Keratinocyte (primary cell): Measurements from ENCODE around the gene KRT1. TPM values are rescaled to one million over a fixed set of nuclear protein-coding genes. Genes with fewer than 3 reads are reported as not detected.

Source experiments
- DNase-seq: peaks from one replicate; pipeline ENCODE4 v3.0.0-alpha.2; 2011; ENCODE audit warnings: low read depth, missing footprints, low spot score
- FAIRE-seq: peaks from 2 replicates; lab custom pipeline; 2011; peaks lifted over from hg19 to GRCh38; lab: Jason Lieb, UNC
- H2AFZ ChIP-seq: 2 replicates; pipeline ENCODE4 v1.6.0; 2012; ENCODE audit warnings: low read length, control low read depth, inconsistent platforms; ENCODE audit not compliant: control insufficient read depth
- H3K27ac ChIP-seq: 2 replicates; pipeline ENCODE4 v1.5.1; 2011; ENCODE audit warnings: low read length; ENCODE audit not compliant: control insufficient read depth, insufficient read depth
- H3K27me3 ChIP-seq: 3 replicates; pipeline ENCODE4 v1.6.0; 2011; ENCODE audit warnings: low read length; ENCODE audit not compliant: control insufficient read depth, insufficient read depth; ENCODE audit errors: extremely low read depth
- H3K36me3 ChIP-seq, 2 experiments: 2 replicates in 1 of 2; 3 replicates in 1 of 2; pipeline ENCODE4 v1.5.1; 2011; ENCODE audit warnings: low read length in 2 of 2, mild to moderate bottlenecking in 1 of 2; ENCODE audit not compliant: control insufficient read depth in 2 of 2, insufficient read depth in 2 of 2; ENCODE audit errors: extremely low read depth in 1 of 2
- H3K4me1 ChIP-seq: 3 replicates; pipeline ENCODE4 v1.5.1; 2011; ENCODE audit warnings: low read length; ENCODE audit not compliant: control insufficient read depth, insufficient read depth; ENCODE audit errors: extremely low read depth
- H3K4me2 ChIP-seq: 3 replicates; pipeline ENCODE4 v1.6.0; 2011; ENCODE audit warnings: low read depth, low read length; ENCODE audit not compliant: control insufficient read depth, insufficient read depth; ENCODE audit errors: extremely low read depth
- H3K4me3 ChIP-seq, 3 experiments: fragments of 200-600 bp in 1 of 3; sonication (generic) in 1 of 3; 2 replicates in 2 of 3; 3 replicates in 1 of 3; pipeline ENCODE4 v1.5.1; 2011 to 2016; ENCODE audit warnings: low read length in 3 of 3, mild to moderate bottlenecking in 3 of 3, control low read depth in 2 of 3, inconsistent platforms in 1 of 3, low read depth in 1 of 3, mixed read lengths in 1 of 3, mixed run types in 1 of 3, moderate library complexity in 1 of 3; ENCODE audit not compliant: control insufficient read depth in 2 of 3, insufficient read depth in 2 of 3; ENCODE audit errors: extremely low read depth in 1 of 3
- H3K79me2 ChIP-seq: 2 replicates; pipeline ENCODE4 v1.6.0; 2012; ENCODE audit warnings: low read length; ENCODE audit not compliant: control insufficient read depth, insufficient read depth
- H3K9ac ChIP-seq: 3 replicates; pipeline ENCODE4 v1.6.0; 2011; ENCODE audit warnings: low read length; ENCODE audit not compliant: control insufficient read depth, insufficient read depth; ENCODE audit errors: extremely low read depth
- H3K9me1 ChIP-seq: 3 replicates; pipeline ENCODE4 v1.6.0; 2011; ENCODE audit warnings: low read length; ENCODE audit not compliant: control insufficient read depth, insufficient read depth; ENCODE audit errors: extremely low read depth
- H3K9me3 ChIP-seq: 2 replicates; pipeline ENCODE4 v1.5.1; 2012; ENCODE audit warnings: low read depth, low read length; ENCODE audit not compliant: control insufficient read depth
- H4K20me1 ChIP-seq: 3 replicates; pipeline ENCODE4 v1.6.0; 2011; ENCODE audit warnings: low read length; ENCODE audit not compliant: control insufficient read depth, insufficient read depth; ENCODE audit errors: extremely low read depth
- EZH2 ChIP-seq: IDR thresholded peaks from one replicate; pipeline ENCODE4 v1.6.1; 2012; ENCODE audit warnings: inconsistent platforms, mild to moderate bottlenecking, low read length, moderate library complexity
- dilution Hi-C: fragments of 300-500 bp; cut with MboI; formaldehyde crosslinking; loops from one replicate; pipeline ENCODE4 v1.7.0; 2020; ENCODE audit warnings: low sequenced_read_pairs; ENCODE audit not compliant: extremely low pct_ligation_motif_present
- polyA plus RNA-seq, 5 experiments: library from polyadenylated mRNA; depleted of rRNA in 3 of 5; stranded (reverse) in 3 of 5; stranded (forward) in 1 of 5; unstranded in 1 of 5; fragments of >200 nt; gene quantifications; 1 replicate in 1 of 5; 2 replicates in 3 of 5; 3 replicates in 1 of 5; pipeline versions ENCODE4 v1.2.1 to v1.2.3, GENCODE V29; 2011 to 2012; ENCODE audit warnings: missing spikeins in 2 of 5, low read depth in 1 of 5, low replicate concordance in 1 of 5
- TF ChIP-seq, protein P1 (sequence below), 3 experiments: IDR thresholded peaks in 1 of 3; conservative IDR thresholded peaks in 1 of 3; optimal IDR thresholded peaks in 1 of 3; 2 replicates in 2 of 3; 3 replicates in 1 of 3; pipeline versions ENCODE3 to v1.5.1; 2011; ENCODE audit warnings: low read length in 3 of 3, mild to moderate bottlenecking in 3 of 3, moderate library complexity in 2 of 3, control low read depth in 1 of 3, inconsistent platforms in 1 of 3; ENCODE audit not compliant: insufficient read depth in 2 of 3; ENCODE audit errors: extremely low read depth in 1 of 3

KRT1 gene
- polyA plus RNA-seq, 1 donor (not counting 4 experiments of a cell fraction or from before 2014, with no cell fraction given): 92.2 TPM

DNA sequence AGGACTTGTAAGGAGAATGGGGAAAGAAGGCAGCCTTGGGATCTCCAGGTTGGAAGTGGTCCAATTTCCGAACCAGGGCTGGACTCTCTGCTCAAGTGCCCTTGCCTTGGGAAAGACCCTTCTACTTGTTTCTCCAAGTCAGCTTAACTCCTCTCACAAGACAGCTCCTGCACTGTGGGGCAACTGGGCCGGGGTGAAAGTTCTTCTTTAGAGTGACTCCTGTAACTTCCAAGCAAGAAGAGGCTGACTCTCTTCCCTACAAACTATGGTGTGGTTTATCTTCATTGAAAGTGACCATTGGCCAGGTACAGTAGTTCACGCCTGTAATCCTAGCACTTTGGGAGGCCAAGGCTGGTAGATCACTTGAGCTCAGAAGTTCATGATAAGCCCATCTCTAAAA is 13.7 kb downstream of the KRT1 start:
- H3K9me1 ChIP-seq: no peaks in the 10 kb centered on the region
- H2AFZ ChIP-seq: no peak overlapping the region

DNA sequence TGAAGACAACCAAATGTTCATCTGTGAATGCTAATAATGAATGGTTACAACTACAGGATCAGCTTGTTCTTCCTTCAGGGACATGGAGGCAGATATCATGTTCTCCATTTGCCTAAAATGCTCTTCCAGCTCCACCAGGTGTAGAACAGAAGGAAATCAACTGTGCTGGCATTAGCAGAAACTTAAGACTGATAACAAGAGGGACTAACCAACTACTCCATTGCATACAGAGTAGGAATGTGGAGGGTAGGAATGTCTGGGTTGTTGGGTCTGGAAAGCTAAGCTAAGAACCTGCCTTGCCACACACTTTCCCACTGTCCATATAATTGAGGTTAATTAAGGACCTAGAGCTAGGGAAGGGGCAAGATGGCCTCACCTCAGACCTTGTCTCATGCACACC is 16.8 kb downstream of the KRT1 start:
- dilution Hi-C loops: no loop called here
- Histone ChIP-seq H3K27ac (no peak overlapping the region), H3K36me3 (no peaks in the 10 kb centered on the region), H3K4me1 (peaks cover 6% of the 10 kb centered on the region), H4K20me1 (no peaks in the 10 kb centered on the region), H3K9me3 (no peaks in the 10 kb centered on the region), H3K4me3 (no peak overlapping the region), H2AFZ (no peak overlapping the region), H3K79me2 (no peaks in the 10 kb centered on the region), H3K9ac (no peak overlapping the region), H3K4me2 (no peak overlapping the region), H3K27me3 (peaks cover 16% of the 10 kb centered on the region), H3K9me1 (no peaks in the 10 kb centered on the region)
- no peak for DNase-seq
- TF ChIP-seq, protein P1, sequence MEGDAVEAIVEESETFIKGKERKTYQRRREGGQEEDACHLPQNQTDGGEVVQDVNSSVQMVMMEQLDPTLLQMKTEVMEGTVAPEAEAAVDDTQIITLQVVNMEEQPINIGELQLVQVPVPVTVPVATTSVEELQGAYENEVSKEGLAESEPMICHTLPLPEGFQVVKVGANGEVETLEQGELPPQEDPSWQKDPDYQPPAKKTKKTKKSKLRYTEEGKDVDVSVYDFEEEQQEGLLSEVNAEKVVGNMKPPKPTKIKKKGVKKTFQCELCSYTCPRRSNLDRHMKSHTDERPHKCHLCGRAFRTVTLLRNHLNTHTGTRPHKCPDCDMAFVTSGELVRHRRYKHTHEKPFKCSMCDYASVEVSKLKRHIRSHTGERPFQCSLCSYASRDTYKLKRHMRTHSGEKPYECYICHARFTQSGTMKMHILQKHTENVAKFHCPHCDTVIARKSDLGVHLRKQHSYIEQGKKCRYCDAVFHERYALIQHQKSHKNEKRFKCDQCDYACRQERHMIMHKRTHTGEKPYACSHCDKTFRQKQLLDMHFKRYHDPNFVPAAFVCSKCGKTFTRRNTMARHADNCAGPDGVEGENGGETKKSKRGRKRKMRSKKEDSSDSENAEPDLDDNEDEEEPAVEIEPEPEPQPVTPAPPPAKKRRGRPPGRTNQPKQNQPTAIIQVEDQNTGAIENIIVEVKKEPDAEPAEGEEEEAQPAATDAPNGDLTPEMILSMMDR (optimal IDR thresholded peaks at IDR 0.05 in 1 of 3, IDR thresholded peaks at IDR 0.05 in 1 of 3, conservative IDR thresholded peaks at IDR 0.05 in 1 of 3; ENCODE audit: extremely low read depth in 1 of 3, insufficient read depth in 2 of 3, low read length in 3 of 3): no peak
- no peak for TF ChIP-seq EZH2
- FAIRE-seq: no peak

More for the DNA sequence above, 13.7 kb downstream of the KRT1 start:
- Histone ChIP-seq H3K4me2 (no peak overlapping the region), H3K36me3 (no peaks in the 10 kb centered on the region), H4K20me1 (no peaks in the 10 kb centered on the region), H3K4me3 (no peak overlapping the region), H3K9me3 (no peaks in the 10 kb centered on the region), H3K27ac (no peak overlapping the region), H3K27me3 (peaks cover 16% of the 10 kb centered on the region), H3K9ac (no peak overlapping the region), H3K79me2 (no peaks in the 10 kb centered on the region), H3K4me1 (peaks cover 6% of the 10 kb centered on the region)
- DNase-seq (no peak), FAIRE-seq (no peak)
- TF ChIP-seq, protein P1 (optimal IDR thresholded peaks at IDR 0.05 in 1 of 3, IDR thresholded peaks at IDR 0.05 in 1 of 3, conservative IDR thresholded peaks at IDR 0.05 in 1 of 3; ENCODE audit: extremely low read depth in 1 of 3, insufficient read depth in 2 of 3, low read length in 3 of 3): no peak
- TF ChIP-seq EZH2: no peak
- dilution Hi-C loops: no loop called here
